WTC11 (cell line): ENCODE data around the gene PPP1R3F.

ENCODE experiments used
- CBFB ChIP-seq: sonication (generic); formaldehyde crosslinking; IDR thresholded peaks from 2 replicates; pipeline ENCODE4 v1.8.1; 2022; ENCODE audit warnings: mild to moderate bottlenecking, low read depth, missing genetic modification reagents
- JUN ChIP-seq: sonication (generic); formaldehyde crosslinking; IDR thresholded peaks from 2 replicates; pipeline ENCODE4 v1.8.0; 2023; ENCODE audit warnings: mild to moderate bottlenecking, missing genetic modification reagents
- NR3C1 ChIP-seq: sonication (generic); formaldehyde crosslinking; conservative IDR thresholded peaks from 2 replicates; pipeline ENCODE4 v1.8.1; 2023; ENCODE audit warnings: low read depth, mild to moderate bottlenecking, missing genetic modification reagents
- TCF7 ChIP-seq: sonication (generic); formaldehyde crosslinking; IDR thresholded peaks from 2 replicates; pipeline ENCODE4 v1.8.0; 2022; ENCODE audit warnings: mild to moderate bottlenecking, low read depth, missing genetic modification reagents, moderate library complexity
- ZNF121 ChIP-seq: sonication (generic); formaldehyde crosslinking; IDR thresholded peaks from 2 replicates; pipeline ENCODE4 v1.8.0; 2023; ENCODE audit warnings: missing genetic modification reagents
- TF ChIP-seq, protein P1 (sequence below): sonication (generic); formaldehyde crosslinking; IDR thresholded peaks from 2 replicates; pipeline ENCODE4 v1.8.1; 2022; ENCODE audit warnings: mild to moderate bottlenecking, moderate library complexity, missing genetic modification reagents
- TF ChIP-seq, protein P2 (sequence below): sonication (generic); formaldehyde crosslinking; IDR thresholded peaks from 2 replicates; pipeline ENCODE4 v1.8.1; 2023; ENCODE audit warnings: mild to moderate bottlenecking, missing genetic modification reagents, borderline replicate concordance
- TF ChIP-seq, protein P3 (sequence below): fragments of 200-600 bp; IDR thresholded peaks from 2 replicates; pipeline ENCODE4 v1.8.0; 2022; ENCODE audit warnings: antibody characterized with exemption
- TF ChIP-seq, protein P4 (sequence below): sonication (generic); formaldehyde crosslinking; IDR thresholded peaks from 2 replicates; pipeline ENCODE4 v1.8.1; 2023; ENCODE audit warnings: mild to moderate bottlenecking, missing genetic modification reagents
- TF ChIP-seq, protein P5 (sequence below): sonication (generic); formaldehyde crosslinking; IDR thresholded peaks from 2 replicates; pipeline ENCODE4 v1.8.0; 2023; ENCODE audit warnings: missing genetic modification reagents, mild to moderate bottlenecking, borderline replicate concordance
- TF ChIP-seq, protein P6 (sequence below): sonication (generic); formaldehyde crosslinking; IDR thresholded peaks from 2 replicates; pipeline ENCODE4 v1.8.1; 2023; ENCODE audit warnings: mild to moderate bottlenecking, moderate library complexity, missing genetic modification reagents
- TF ChIP-seq, protein P7 (sequence below): sonication (generic); formaldehyde crosslinking; IDR thresholded peaks from 2 replicates; pipeline ENCODE4 v1.8.1; 2023; ENCODE audit warnings: mild to moderate bottlenecking, missing genetic modification reagents, moderate library complexity
- TF ChIP-seq, protein P8 (sequence below): sonication (generic); formaldehyde crosslinking; IDR thresholded peaks from 2 replicates; pipeline ENCODE4 v1.8.1; 2022; ENCODE audit warnings: mild to moderate bottlenecking, missing genetic modification reagents, moderate library complexity, borderline replicate concordance

DNA sequence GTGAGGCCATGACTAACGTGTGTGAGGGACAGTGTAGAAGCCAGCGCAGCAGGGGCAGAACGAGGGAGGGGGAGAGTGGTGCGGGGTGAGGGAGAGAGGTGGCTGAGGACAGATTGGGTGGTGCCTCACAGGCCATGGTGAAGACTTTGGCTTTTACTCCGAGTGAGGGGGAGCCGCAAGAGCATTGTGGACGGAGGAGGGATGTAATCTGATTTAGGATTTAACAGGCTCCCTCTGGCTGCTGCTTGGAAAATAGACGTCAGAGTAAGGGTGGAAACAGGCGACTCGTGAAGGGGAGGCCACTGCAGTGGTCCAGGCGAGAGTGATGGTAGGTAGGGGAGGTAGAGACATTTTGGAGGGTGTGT, 13.0 kb downstream of the PPP1R3F start:
- TF ChIP-seq, protein P1, sequence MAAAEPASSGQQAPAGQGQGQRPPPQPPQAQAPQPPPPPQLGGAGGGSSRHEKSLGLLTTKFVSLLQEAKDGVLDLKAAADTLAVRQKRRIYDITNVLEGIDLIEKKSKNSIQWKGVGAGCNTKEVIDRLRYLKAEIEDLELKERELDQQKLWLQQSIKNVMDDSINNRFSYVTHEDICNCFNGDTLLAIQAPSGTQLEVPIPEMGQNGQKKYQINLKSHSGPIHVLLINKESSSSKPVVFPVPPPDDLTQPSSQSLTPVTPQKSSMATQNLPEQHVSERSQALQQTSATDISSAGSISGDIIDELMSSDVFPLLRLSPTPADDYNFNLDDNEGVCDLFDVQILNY (CRISPR knock-in tag), result no peak
- TF ChIP-seq, protein P2, sequence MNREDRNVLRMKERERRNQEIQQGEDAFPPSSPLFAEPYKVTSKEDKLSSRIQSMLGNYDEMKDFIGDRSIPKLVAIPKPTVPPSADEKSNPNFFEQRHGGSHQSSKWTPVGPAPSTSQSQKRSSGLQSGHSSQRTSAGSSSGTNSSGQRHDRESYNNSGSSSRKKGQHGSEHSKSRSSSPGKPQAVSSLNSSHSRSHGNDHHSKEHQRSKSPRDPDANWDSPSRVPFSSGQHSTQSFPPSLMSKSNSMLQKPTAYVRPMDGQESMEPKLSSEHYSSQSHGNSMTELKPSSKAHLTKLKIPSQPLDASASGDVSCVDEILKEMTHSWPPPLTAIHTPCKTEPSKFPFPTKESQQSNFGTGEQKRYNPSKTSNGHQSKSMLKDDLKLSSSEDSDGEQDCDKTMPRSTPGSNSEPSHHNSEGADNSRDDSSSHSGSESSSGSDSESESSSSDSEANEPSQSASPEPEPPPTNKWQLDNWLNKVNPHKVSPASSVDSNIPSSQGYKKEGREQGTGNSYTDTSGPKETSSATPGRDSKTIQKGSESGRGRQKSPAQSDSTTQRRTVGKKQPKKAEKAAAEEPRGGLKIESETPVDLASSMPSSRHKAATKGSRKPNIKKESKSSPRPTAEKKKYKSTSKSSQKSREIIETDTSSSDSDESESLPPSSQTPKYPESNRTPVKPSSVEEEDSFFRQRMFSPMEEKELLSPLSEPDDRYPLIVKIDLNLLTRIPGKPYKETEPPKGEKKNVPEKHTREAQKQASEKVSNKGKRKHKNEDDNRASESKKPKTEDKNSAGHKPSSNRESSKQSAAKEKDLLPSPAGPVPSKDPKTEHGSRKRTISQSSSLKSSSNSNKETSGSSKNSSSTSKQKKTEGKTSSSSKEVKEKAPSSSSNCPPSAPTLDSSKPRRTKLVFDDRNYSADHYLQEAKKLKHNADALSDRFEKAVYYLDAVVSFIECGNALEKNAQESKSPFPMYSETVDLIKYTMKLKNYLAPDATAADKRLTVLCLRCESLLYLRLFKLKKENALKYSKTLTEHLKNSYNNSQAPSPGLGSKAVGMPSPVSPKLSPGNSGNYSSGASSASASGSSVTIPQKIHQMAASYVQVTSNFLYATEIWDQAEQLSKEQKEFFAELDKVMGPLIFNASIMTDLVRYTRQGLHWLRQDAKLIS (CRISPR knock-in tag), result no peak
- TF ChIP-seq, protein P3, sequence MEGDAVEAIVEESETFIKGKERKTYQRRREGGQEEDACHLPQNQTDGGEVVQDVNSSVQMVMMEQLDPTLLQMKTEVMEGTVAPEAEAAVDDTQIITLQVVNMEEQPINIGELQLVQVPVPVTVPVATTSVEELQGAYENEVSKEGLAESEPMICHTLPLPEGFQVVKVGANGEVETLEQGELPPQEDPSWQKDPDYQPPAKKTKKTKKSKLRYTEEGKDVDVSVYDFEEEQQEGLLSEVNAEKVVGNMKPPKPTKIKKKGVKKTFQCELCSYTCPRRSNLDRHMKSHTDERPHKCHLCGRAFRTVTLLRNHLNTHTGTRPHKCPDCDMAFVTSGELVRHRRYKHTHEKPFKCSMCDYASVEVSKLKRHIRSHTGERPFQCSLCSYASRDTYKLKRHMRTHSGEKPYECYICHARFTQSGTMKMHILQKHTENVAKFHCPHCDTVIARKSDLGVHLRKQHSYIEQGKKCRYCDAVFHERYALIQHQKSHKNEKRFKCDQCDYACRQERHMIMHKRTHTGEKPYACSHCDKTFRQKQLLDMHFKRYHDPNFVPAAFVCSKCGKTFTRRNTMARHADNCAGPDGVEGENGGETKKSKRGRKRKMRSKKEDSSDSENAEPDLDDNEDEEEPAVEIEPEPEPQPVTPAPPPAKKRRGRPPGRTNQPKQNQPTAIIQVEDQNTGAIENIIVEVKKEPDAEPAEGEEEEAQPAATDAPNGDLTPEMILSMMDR, result no peak
- TF ChIP-seq, protein P4, sequence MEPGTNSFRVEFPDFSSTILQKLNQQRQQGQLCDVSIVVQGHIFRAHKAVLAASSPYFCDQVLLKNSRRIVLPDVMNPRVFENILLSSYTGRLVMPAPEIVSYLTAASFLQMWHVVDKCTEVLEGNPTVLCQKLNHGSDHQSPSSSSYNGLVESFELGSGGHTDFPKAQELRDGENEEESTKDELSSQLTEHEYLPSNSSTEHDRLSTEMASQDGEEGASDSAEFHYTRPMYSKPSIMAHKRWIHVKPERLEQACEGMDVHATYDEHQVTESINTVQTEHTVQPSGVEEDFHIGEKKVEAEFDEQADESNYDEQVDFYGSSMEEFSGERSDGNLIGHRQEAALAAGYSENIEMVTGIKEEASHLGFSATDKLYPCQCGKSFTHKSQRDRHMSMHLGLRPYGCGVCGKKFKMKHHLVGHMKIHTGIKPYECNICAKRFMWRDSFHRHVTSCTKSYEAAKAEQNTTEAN (CRISPR knock-in tag), result no peak
- TF ChIP-seq, protein P5, sequence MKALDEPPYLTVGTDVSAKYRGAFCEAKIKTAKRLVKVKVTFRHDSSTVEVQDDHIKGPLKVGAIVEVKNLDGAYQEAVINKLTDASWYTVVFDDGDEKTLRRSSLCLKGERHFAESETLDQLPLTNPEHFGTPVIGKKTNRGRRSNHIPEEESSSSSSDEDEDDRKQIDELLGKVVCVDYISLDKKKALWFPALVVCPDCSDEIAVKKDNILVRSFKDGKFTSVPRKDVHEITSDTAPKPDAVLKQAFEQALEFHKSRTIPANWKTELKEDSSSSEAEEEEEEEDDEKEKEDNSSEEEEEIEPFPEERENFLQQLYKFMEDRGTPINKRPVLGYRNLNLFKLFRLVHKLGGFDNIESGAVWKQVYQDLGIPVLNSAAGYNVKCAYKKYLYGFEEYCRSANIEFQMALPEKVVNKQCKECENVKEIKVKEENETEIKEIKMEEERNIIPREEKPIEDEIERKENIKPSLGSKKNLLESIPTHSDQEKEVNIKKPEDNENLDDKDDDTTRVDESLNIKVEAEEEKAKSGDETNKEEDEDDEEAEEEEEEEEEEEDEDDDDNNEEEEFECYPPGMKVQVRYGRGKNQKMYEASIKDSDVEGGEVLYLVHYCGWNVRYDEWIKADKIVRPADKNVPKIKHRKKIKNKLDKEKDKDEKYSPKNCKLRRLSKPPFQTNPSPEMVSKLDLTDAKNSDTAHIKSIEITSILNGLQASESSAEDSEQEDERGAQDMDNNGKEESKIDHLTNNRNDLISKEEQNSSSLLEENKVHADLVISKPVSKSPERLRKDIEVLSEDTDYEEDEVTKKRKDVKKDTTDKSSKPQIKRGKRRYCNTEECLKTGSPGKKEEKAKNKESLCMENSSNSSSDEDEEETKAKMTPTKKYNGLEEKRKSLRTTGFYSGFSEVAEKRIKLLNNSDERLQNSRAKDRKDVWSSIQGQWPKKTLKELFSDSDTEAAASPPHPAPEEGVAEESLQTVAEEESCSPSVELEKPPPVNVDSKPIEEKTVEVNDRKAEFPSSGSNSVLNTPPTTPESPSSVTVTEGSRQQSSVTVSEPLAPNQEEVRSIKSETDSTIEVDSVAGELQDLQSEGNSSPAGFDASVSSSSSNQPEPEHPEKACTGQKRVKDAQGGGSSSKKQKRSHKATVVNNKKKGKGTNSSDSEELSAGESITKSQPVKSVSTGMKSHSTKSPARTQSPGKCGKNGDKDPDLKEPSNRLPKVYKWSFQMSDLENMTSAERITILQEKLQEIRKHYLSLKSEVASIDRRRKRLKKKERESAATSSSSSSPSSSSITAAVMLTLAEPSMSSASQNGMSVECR, result no peak
- TF ChIP-seq, protein P6, sequence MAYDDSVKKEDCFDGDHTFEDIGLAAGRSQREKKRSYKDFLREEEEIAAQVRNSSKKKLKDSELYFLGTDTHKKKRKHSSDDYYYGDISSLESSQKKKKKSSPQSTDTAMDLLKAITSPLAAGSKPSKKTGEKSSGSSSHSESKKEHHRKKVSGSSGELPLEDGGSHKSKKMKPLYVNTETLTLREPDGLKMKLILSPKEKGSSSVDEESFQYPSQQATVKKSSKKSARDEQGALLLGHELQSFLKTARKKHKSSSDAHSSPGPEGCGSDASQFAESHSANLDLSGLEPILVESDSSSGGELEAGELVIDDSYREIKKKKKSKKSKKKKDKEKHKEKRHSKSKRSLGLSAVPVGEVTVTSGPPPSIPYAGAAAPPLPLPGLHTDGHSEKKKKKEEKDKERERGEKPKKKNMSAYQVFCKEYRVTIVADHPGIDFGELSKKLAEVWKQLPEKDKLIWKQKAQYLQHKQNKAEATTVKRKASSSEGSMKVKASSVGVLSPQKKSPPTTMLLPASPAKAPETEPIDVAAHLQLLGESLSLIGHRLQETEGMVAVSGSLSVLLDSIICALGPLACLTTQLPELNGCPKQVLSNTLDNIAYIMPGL (CRISPR knock-in tag), result no peak
- TF ChIP-seq NR3C1, result no peak
- TF ChIP-seq ZNF121 (CRISPR knock-in tag), result no peak
- TF ChIP-seq, protein P7, sequence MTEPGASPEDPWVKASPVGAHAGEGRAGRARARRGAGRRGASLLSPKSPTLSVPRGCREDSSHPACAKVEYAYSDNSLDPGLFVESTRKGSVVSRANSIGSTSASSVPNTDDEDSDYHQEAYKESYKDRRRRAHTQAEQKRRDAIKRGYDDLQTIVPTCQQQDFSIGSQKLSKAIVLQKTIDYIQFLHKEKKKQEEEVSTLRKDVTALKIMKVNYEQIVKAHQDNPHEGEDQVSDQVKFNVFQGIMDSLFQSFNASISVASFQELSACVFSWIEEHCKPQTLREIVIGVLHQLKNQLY, result no peak
- TF ChIP-seq, protein P8, sequence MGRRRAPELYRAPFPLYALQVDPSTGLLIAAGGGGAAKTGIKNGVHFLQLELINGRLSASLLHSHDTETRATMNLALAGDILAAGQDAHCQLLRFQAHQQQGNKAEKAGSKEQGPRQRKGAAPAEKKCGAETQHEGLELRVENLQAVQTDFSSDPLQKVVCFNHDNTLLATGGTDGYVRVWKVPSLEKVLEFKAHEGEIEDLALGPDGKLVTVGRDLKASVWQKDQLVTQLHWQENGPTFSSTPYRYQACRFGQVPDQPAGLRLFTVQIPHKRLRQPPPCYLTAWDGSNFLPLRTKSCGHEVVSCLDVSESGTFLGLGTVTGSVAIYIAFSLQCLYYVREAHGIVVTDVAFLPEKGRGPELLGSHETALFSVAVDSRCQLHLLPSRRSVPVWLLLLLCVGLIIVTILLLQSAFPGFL (CRISPR knock-in tag), result no peak
- TF ChIP-seq JUN (CRISPR knock-in tag), result no peak
- TF ChIP-seq TCF7 (CRISPR knock-in tag), result no peak
- no peak for TF ChIP-seq CBFB (CRISPR knock-in tag)
